ENCODE measurements around the gene GNA15. TPM values are rescaled to one million over a fixed set of nuclear protein-coding genes. Genes with fewer than 3 reads are reported as not detected.

Gene GNA15
- total RNA-seq, 1 donor, result 0.36 TPM

- Histone ChIP-seq H3K4me3 (ENCODE audit: insufficient read depth, low read length) (no peak overlapping the region), H3K79me2 (ENCODE audit: insufficient read depth, low read length) (no peaks in the 10 kb centered on the region), H3K4me2 (ENCODE audit: insufficient read depth, low read length) (peak overlapping the region; percentile 28), H4K20me1 (ENCODE audit: insufficient read depth, low read length) (no peaks in the 10 kb centered on the region), H3K27ac (ENCODE audit: low read depth, low read length) (peak overlapping the region; percentile 77), H2AFZ (ENCODE audit: low read length) (peak overlapping the region; percentile 56), H3K27me3 (ENCODE audit: insufficient read depth, low read length) (peaks cover 2% of the 10 kb centered on the region), H3K36me3 (ENCODE audit: insufficient read depth, low read length) (no peaks in the 10 kb centered on the region), H3K9me3 (ENCODE audit: low read depth, low read length) (no peaks in the 10 kb centered on the region), H3K4me1 (ENCODE audit: insufficient read depth, low read length) (peaks cover 10% of the 10 kb centered on the region)
- DNase-seq (ENCODE audit: insufficient read length, low spot score, missing footprints), result peak; percentile 99
- no peak for TF ChIP-seq CTCF (IDR thresholded peaks at IDR 0.05; ENCODE audit: extremely low read depth, low read depth, low read length)
Measured at GRCh38 chr19:3154957-3155736, 19.3 kb downstream of the GNA15 start.

GRCh38 chr19:3157096-3157845 lies 21.4 kb downstream of the GNA15 start:
- no peaks in the 10 kb centered on the region for H3K79me2 ChIP-seq (ENCODE audit: insufficient read depth, low read length)
- DNase-seq (ENCODE audit: insufficient read length, low spot score, missing footprints), result no peak

GRCh38 chr19:3159565-3159964 lies 23.7 kb downstream of the GNA15 start:
- DNase-seq (ENCODE audit: insufficient read length, low spot score, missing footprints), result peak; percentile 52
- no peak for TF ChIP-seq CTCF (IDR thresholded peaks at IDR 0.05; ENCODE audit: extremely low read depth, low read depth, low read length)
- H3K9me3 ChIP-seq (ENCODE audit: low read depth, low read length), result no peaks in the 10 kb centered on the region
- H3K4me2 ChIP-seq (ENCODE audit: insufficient read depth, low read length), result no peak overlapping the region
- no peaks in the 10 kb centered on the region for H3K79me2 ChIP-seq (ENCODE audit: insufficient read depth, low read length)
- H3K36me3 ChIP-seq (ENCODE audit: insufficient read depth, low read length), result no peaks in the 10 kb centered on the region
- peaks cover 14% of the 10 kb centered on the region for H3K4me1 ChIP-seq (ENCODE audit: insufficient read depth, low read length)
- no peak overlapping the region for H3K4me3 ChIP-seq (ENCODE audit: insufficient read depth, low read length)
- no peak overlapping the region for H3K27ac ChIP-seq (ENCODE audit: low read depth, low read length)
- no peak overlapping the region for H2AFZ ChIP-seq (ENCODE audit: low read length)
- H4K20me1 ChIP-seq (ENCODE audit: insufficient read depth, low read length), result no peaks in the 10 kb centered on the region
- no peaks in the 10 kb centered on the region for H3K27me3 ChIP-seq (ENCODE audit: insufficient read depth, low read length)

More at GRCh38 chr19:3157096-3157845, 21.4 kb downstream of the GNA15 start:
- TF ChIP-seq CTCF (IDR thresholded peaks at IDR 0.05; ENCODE audit: extremely low read depth, low read depth, low read length), result no peak
- H3K36me3 ChIP-seq (ENCODE audit: insufficient read depth, low read length), result no peaks in the 10 kb centered on the region
- no peaks in the 10 kb centered on the region for H3K9me3 ChIP-seq (ENCODE audit: low read depth, low read length)
- H3K4me3 ChIP-seq (ENCODE audit: insufficient read depth, low read length), result no peak overlapping the region
- peaks cover 10% of the 10 kb centered on the region for H3K4me1 ChIP-seq (ENCODE audit: insufficient read depth, low read length)
- H4K20me1 ChIP-seq (ENCODE audit: insufficient read depth, low read length), result no peaks in the 10 kb centered on the region
- H3K27ac ChIP-seq (ENCODE audit: low read depth, low read length), result no peak overlapping the region
- H3K27me3 ChIP-seq (ENCODE audit: insufficient read depth, low read length), result no peaks in the 10 kb centered on the region
- no peak overlapping the region for H2AFZ ChIP-seq (ENCODE audit: low read length)
- no peak overlapping the region for H3K4me2 ChIP-seq (ENCODE audit: insufficient read depth, low read length)

- H3K4me1 ChIP-seq (ENCODE audit: insufficient read depth, low read length), result peaks cover 10% of the 10 kb centered on the region
- no peak overlapping the region for H2AFZ ChIP-seq (ENCODE audit: low read length)
- no peak overlapping the region for H3K4me3 ChIP-seq (ENCODE audit: insufficient read depth, low read length)
- no peaks in the 10 kb centered on the region for H4K20me1 ChIP-seq (ENCODE audit: insufficient read depth, low read length)
- H3K27ac ChIP-seq (ENCODE audit: low read depth, low read length), result no peak overlapping the region
- H3K79me2 ChIP-seq (ENCODE audit: insufficient read depth, low read length), result no peaks in the 10 kb centered on the region
- H3K36me3 ChIP-seq (ENCODE audit: insufficient read depth, low read length), result no peaks in the 10 kb centered on the region
- DNase-seq (ENCODE audit: insufficient read length, low spot score, missing footprints), result no peak
- no peak overlapping the region for H3K4me2 ChIP-seq (ENCODE audit: insufficient read depth, low read length)
- H3K27me3 ChIP-seq (ENCODE audit: insufficient read depth, low read length), result no peaks in the 10 kb centered on the region
- H3K9me3 ChIP-seq (ENCODE audit: low read depth, low read length), result no peaks in the 10 kb centered on the region
- TF ChIP-seq CTCF (IDR thresholded peaks at IDR 0.05; ENCODE audit: extremely low read depth, low read depth, low read length), result no peak
Measured at GRCh38 chr19:3160219-3160618, 24.4 kb downstream of the GNA15 start.
